MM.1S (cell line): ENCODE data around the gene ACTRT3.
"Not testable (repeated sequence)": the region's sequence is repeated elsewhere in the genome, so short reads cannot be mapped to it uniquely, and the experiment has no call there.

ENCODE experiments used
- CTCF ChIP-seq: fragments of 300-600 bp; sonication (generic); IDR thresholded peaks from 2 replicates; pipeline ENCODE4 v1.5.1; 2016; ENCODE audit warnings: antibody characterized with exemption, low read length, mixed read lengths
- EZH2 ChIP-seq: fragments of 300-600 bp; sonication (generic); optimal IDR thresholded peaks from 2 replicates; pipeline ENCODE3; 2017; ENCODE audit warnings: low read depth, mild to moderate bottlenecking, antibody characterized with exemption, low read length, mixed read lengths
- EZH2phosphoT487 ChIP-seq: fragments of 300-600 bp; sonication (generic); IDR thresholded peaks from 2 replicates; pipeline ENCODE4 v1.6.1; 2018; ENCODE audit warnings: antibody characterized with exemption, low read length

GRCh38 chr3:169731857-169732256 is 37.5 kb downstream of the ACTRT3 start:
- not testable (repeated sequence) for TF ChIP-seq CTCF, EZH2, EZH2phosphoT487
